ENCODE measurements around the gene CLEC11A.

DNA sequence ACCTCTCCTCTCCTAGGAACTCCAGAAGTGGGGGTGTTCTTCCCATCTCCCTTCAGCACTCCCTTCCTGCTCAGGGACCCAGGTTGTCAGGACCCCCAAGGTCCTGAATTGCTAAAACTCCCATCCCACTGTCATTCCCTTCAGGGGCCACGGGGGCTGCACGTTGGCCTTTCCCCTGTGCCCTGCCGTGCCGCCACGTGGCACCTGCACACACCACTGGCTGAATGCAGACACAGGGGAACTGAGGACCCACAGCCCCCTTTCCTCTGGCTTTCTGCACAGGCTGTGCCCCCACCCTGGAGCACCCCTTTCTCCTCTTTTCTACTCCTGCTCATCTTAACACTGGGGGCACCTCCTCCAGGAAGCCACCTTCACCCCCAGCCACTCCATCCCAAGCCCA lies 12.6 kb upstream of the CLEC11A start:
- TF ChIP-seq, protein P1, sequence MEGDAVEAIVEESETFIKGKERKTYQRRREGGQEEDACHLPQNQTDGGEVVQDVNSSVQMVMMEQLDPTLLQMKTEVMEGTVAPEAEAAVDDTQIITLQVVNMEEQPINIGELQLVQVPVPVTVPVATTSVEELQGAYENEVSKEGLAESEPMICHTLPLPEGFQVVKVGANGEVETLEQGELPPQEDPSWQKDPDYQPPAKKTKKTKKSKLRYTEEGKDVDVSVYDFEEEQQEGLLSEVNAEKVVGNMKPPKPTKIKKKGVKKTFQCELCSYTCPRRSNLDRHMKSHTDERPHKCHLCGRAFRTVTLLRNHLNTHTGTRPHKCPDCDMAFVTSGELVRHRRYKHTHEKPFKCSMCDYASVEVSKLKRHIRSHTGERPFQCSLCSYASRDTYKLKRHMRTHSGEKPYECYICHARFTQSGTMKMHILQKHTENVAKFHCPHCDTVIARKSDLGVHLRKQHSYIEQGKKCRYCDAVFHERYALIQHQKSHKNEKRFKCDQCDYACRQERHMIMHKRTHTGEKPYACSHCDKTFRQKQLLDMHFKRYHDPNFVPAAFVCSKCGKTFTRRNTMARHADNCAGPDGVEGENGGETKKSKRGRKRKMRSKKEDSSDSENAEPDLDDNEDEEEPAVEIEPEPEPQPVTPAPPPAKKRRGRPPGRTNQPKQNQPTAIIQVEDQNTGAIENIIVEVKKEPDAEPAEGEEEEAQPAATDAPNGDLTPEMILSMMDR (optimal IDR thresholded peaks at IDR 0.05 in 1 of 3, IDR thresholded peaks at IDR 0.05 in 1 of 3, conservative IDR thresholded peaks at IDR 0.05 in 1 of 3; ENCODE audit: extremely low read depth in 1 of 3, insufficient read depth in 2 of 3, low read length in 3 of 3): no peak
- TF ChIP-seq EZH2 (IDR thresholded peaks at IDR 0.05; ENCODE audit: low read length): no peak
